ENCODE results near the gene ADH1A.
"Not testable (repeated sequence)": the region's sequence is repeated elsewhere in the genome, so short reads cannot be mapped to it uniquely, and the experiment has no call there.

The ADH1A gene

GRCh38 chr4:99290848-99291786 lies at the start of gene ADH1A:
Gene ADH1A, minus strand, starts transcription at chr4:99290985. Its CDS starts 71 bp downstream, at chr4:99290914.
- DNase-seq: no peak

- no peak for DNase-seq
Measured at GRCh38 chr4:99339172-99339571, 48.4 kb upstream of the ADH1A start.

GRCh38 chr4:99336553-99336952 lies 45.8 kb upstream of the ADH1A start:
- DNase-seq: no peak

GRCh38 chr4:99334880-99335279 lies 44.1 kb upstream of the ADH1A start:
- no peak for DNase-seq

GRCh38 chr4:99330648-99331047 lies 39.9 kb upstream of the ADH1A start:
- DNase-seq: no peak

GRCh38 chr4:99329876-99330275 lies 39.1 kb upstream of the ADH1A start:
- no peak for DNase-seq

GRCh38 chr4:99324979-99325378 lies 34.2 kb upstream of the ADH1A start:
- DNase-seq: no peak

- DNase-seq: no peak
Measured at GRCh38 chr4:99324361-99324760, 33.6 kb upstream of the ADH1A start.

GRCh38 chr4:99323756-99324155 lies 33.0 kb upstream of the ADH1A start:
- no peak for DNase-seq

GRCh38 chr4:99321241-99322191 lies 30.7 kb upstream of the ADH1A start, which contains the start of gene ADH1B:
Gene ADH1B, minus strand, starts transcription at chr4:99321401. Its CDS starts 70 bp downstream, at chr4:99321331.
- no peak for DNase-seq

GRCh38 chr4:99317811-99318210 lies 27.0 kb upstream of the ADH1A start:
- DNase-seq: not testable (repeated sequence)

GRCh38 chr4:99317354-99317753 lies 26.6 kb upstream of the ADH1A start:
- DNase-seq: no peak

- DNase-seq: no peak
Measured at GRCh38 chr4:99315839-99316238, 25.1 kb upstream of the ADH1A start.

GRCh38 chr4:99314211-99314610 lies 23.4 kb upstream of the ADH1A start:
- DNase-seq: no peak

- DNase-seq: no peak
Measured at GRCh38 chr4:99310389-99310788, 19.6 kb upstream of the ADH1A start.

- DNase-seq: no peak
Measured at GRCh38 chr4:99305638-99306400, 15.0 kb upstream of the ADH1A start.

GRCh38 chr4:99301376-99302164 lies 10.8 kb upstream of the ADH1A start:
- DNase-seq: no peak

GRCh38 chr4:99300934-99301333 lies 10.1 kb upstream of the ADH1A start:
- DNase-seq: no peak

GRCh38 chr4:99293357-99293756 lies 2.6 kb upstream of the ADH1A start:
- DNase-seq: no peak

- DNase-seq: no peak
Measured at GRCh38 chr4:99285387-99285786, 5.4 kb downstream of the ADH1A start.

GRCh38 chr4:99282731-99283130 lies 8.1 kb downstream of the ADH1A start:
- no peak for DNase-seq

- DNase-seq: no peak
Measured at GRCh38 chr4:99281261-99281660, 9.5 kb downstream of the ADH1A start.

All from activated CD4-positive, alpha-beta T cell treated with anti-CD3 and anti-CD28 coated beads, Interleukin-2, amount 50 U/mL, for 4 hours (primary cell).